HG03066 (cell line): ENCODE data around the gene KCND3.
"Not testable (repeated sequence)": the region's sequence is repeated elsewhere in the genome, so short reads cannot be mapped to it uniquely, and the experiment has no call there.

Source experiments
- ATAC-seq: cut with Tn5 transposase; IDR thresholded peaks from one replicate; pipeline ENCODE4 v1.9.1; 2021; ENCODE audit warnings: low read depth; ENCODE audit not compliant: unreplicated experiment

The KCND3 gene

GRCh38 chr1:111751906-111752575, 237.4 kb downstream of the KCND3 start:
- ATAC-seq, result no peak

GRCh38 chr1:111750856-111751255, 238.6 kb downstream of the KCND3 start:
- no peak for ATAC-seq

GRCh38 chr1:111749628-111750027, 239.8 kb downstream of the KCND3 start:
- no peak for ATAC-seq

GRCh38 chr1:111747947-111748346, 241.5 kb downstream of the KCND3 start:
- no peak for ATAC-seq

GRCh38 chr1:111747282-111747734, 242.2 kb downstream of the KCND3 start:
- ATAC-seq, result no peak

GRCh38 chr1:111746614-111746999, 242.9 kb downstream of the KCND3 start:
- ATAC-seq, result no peak

- no peak for ATAC-seq
Observed at GRCh38 chr1:111745675-111746613, 243.5 kb downstream of the KCND3 start.

GRCh38 chr1:111743679-111744101, 245.8 kb downstream of the KCND3 start:
- ATAC-seq, result no peak

GRCh38 chr1:111742938-111743549, 246.4 kb downstream of the KCND3 start:
- no peak for ATAC-seq

GRCh38 chr1:111742292-111742691, 247.2 kb downstream of the KCND3 start:
- not testable (repeated sequence) for ATAC-seq

GRCh38 chr1:111739925-111740765, 249.3 kb downstream of the KCND3 start:
- ATAC-seq, result no peak

GRCh38 chr1:111739194-111739924, 250.1 kb downstream of the KCND3 start, which contains the start of gene INKA2:
TSS of gene INKA2 (minus strand) at chr1:111739395. CDS start at chr1:111739242, 153 bp downstream.
- ATAC-seq, result peak; percentile 84

- peak; percentile 40 for ATAC-seq
Observed at GRCh38 chr1:111738436-111739193, 250.9 kb downstream of the KCND3 start.

GRCh38 chr1:111738133-111738435, 251.4 kb downstream of the KCND3 start:
- no peak for ATAC-seq

- ATAC-seq, result no peak
Observed at GRCh38 chr1:111737216-111738132, 252.0 kb downstream of the KCND3 start.

GRCh38 chr1:111736548-111737215, 252.8 kb downstream of the KCND3 start:
- no peak for ATAC-seq

GRCh38 chr1:111735858-111736544, 253.5 kb downstream of the KCND3 start:
- ATAC-seq, result no peak
